Measurements from ENCODE around the gene LDLRAD3. TPM values are rescaled to one million over a fixed set of nuclear protein-coding genes. Genes with fewer than 3 reads are reported as not detected.
"Not testable (repeated sequence)": the region's sequence is repeated elsewhere in the genome, so short reads cannot be mapped to it uniquely, and the experiment has no call there.

Gene LDLRAD3
- total RNA-seq, 1 experiment from 2014 or later = 12.1 TPM

- Histone ChIP-seq H3K4me2 (ENCODE audit: insufficient read depth, insufficient read length, low read length) (no peak overlapping the region), H3K27ac (ENCODE audit: insufficient read length, low read depth, low read length) (no peak overlapping the region)
- H3K27ac Mint-ChIP-seq = no peak overlapping the region
Observed at GRCh38 chr11:36012979-36013378, 69.1 kb downstream of the LDLRAD3 start.

GRCh38 chr11:36013446-36013845, 69.6 kb downstream of the LDLRAD3 start:
- not testable (repeated sequence) for H3K4me3 Mint-ChIP-seq; H3K4ac ChIP-seq (ENCODE audit: low read depth, low read length); H3K4me1 ChIP-seq (ENCODE audit: insufficient read depth, low read length); H2AFZ ChIP-seq (ENCODE audit: low read length); H2BK15ac ChIP-seq (ENCODE audit: low read depth, low read length); H2BK5ac ChIP-seq (ENCODE audit: insufficient read length, low read length); H3K79me2 ChIP-seq (ENCODE audit: insufficient read depth, low read length); H3K27ac Mint-ChIP-seq; H4K91ac ChIP-seq (ENCODE audit: insufficient read length, low read depth, low read length); H3K14ac ChIP-seq (ENCODE audit: insufficient read depth, low read length); H4K8ac ChIP-seq (replicated peaks; ENCODE audit: insufficient read length, low read depth, low read length); H3K56ac ChIP-seq (ENCODE audit: insufficient read length, low read depth, low read length); H3K9me3 Mint-ChIP-seq; H3K27me3 ChIP-seq (ENCODE audit: insufficient read depth, low read length); H3K79me1 ChIP-seq (ENCODE audit: insufficient read depth, low read depth, low read length, poor library complexity, severe bottlenecking); H3K27ac ChIP-seq (ENCODE audit: insufficient read length, low read depth, low read length); H2BK120ac ChIP-seq (ENCODE audit: low read depth, low read length, poor library complexity, severe bottlenecking); H4K5ac ChIP-seq (ENCODE audit: insufficient read length, low read depth, low read length); H3K9ac ChIP-seq (ENCODE audit: extremely low read depth, insufficient read length, low read length); H2BK12ac ChIP-seq (ENCODE audit: insufficient read length, low read depth, low read length); H3K23ac ChIP-seq (ENCODE audit: insufficient read length, low read depth, low read length); H3T11ph ChIP-seq (ENCODE audit: low read length); H4K20me1 ChIP-seq (ENCODE audit: control insufficient read depth, insufficient read depth, insufficient read length); H3K9me3 ChIP-seq (ENCODE audit: control insufficient read depth, low read depth, low read length); H2AK5ac ChIP-seq (ENCODE audit: insufficient read length, low read length); DNase-seq; H3K23me2 ChIP-seq (ENCODE audit: insufficient read length, low read depth, low read length, poor library complexity, severe bottlenecking); H3K36me3 Mint-ChIP-seq (ENCODE audit: insufficient read depth in 1 of 3, low read depth in 3 of 3); H3K4me2 ChIP-seq (ENCODE audit: insufficient read depth, insufficient read length, low read length); H3K27me3 Mint-ChIP-seq (ENCODE audit: low read depth); H2BK20ac ChIP-seq (ENCODE audit: low read depth, low read length, poor library complexity, severe bottlenecking); H3K18ac ChIP-seq (ENCODE audit: insufficient read length, low read depth, low read length)
- H3K4me1 Mint-ChIP-seq = peaks cover 15 to 24% of the 10 kb centered on the region in 2 experiments
- no CpG with 5 or more reads among the region's 1 CpG for WGBS (ENCODE audit: extremely low coverage, insufficient read length, low lambda C conversion rate)

More at GRCh38 chr11:36012979-36013378, 69.1 kb downstream of the LDLRAD3 start:
- H2BK15ac ChIP-seq (ENCODE audit: low read depth, low read length) = no peak overlapping the region
- H4K8ac ChIP-seq (replicated peaks; ENCODE audit: insufficient read length, low read depth, low read length) = no peak overlapping the region
- no peaks in the 10 kb centered on the region for H3K27me3 ChIP-seq (ENCODE audit: insufficient read depth, low read length)
- H2BK120ac ChIP-seq (ENCODE audit: low read depth, low read length, poor library complexity, severe bottlenecking) = no peak overlapping the region
- Mint-ChIP-seq H3K4me1 (peaks cover 15 to 26% of the 10 kb centered on the region in 2 experiments), H3K27me3 (ENCODE audit: low read depth) (no peaks in the 10 kb centered on the region), H3K9me3 (no peaks in the 10 kb centered on the region; a peak in 1 of 5 replicates), H3K36me3 (ENCODE audit: insufficient read depth in 1 of 3, low read depth in 3 of 3) (no peaks in the 10 kb centered on the region; a peak in 2 of 7 replicates), H3K4me3 (no peak overlapping the region)
- no peaks in the 10 kb centered on the region; the same call in 1 of the 2 replicates for H3K4me1 ChIP-seq (ENCODE audit: insufficient read depth, low read length)
- WGBS (ENCODE audit: extremely low coverage, insufficient read length, low lambda C conversion rate) = no CpG with 5 or more reads among the region's 2 CpGs
- TF ChIP-seq CTCF (conservative IDR thresholded peaks at IDR 0.05) = no peak
- no peak for DNase-seq
- H3K23me2 ChIP-seq (ENCODE audit: insufficient read length, low read depth, low read length, poor library complexity, severe bottlenecking) = no peaks in the 10 kb centered on the region
- H3K56ac ChIP-seq (ENCODE audit: insufficient read length, low read depth, low read length) = no peak overlapping the region
- no peak overlapping the region for H2BK5ac ChIP-seq (ENCODE audit: insufficient read length, low read length)
- H4K20me1 ChIP-seq (ENCODE audit: control insufficient read depth, insufficient read depth, insufficient read length) = no peaks in the 10 kb centered on the region
- H3K18ac ChIP-seq (ENCODE audit: insufficient read length, low read depth, low read length) = no peak overlapping the region
- H3K79me2 ChIP-seq (ENCODE audit: insufficient read depth, low read length) = peaks cover 2% of the 10 kb centered on the region; the same call in 1 of the 2 replicates
- H2BK12ac ChIP-seq (ENCODE audit: insufficient read length, low read depth, low read length) = no peak overlapping the region
- H3T11ph ChIP-seq (ENCODE audit: low read length) = no peak overlapping the region
- H4K91ac ChIP-seq (ENCODE audit: insufficient read length, low read depth, low read length) = no peak overlapping the region
- H3K4ac ChIP-seq (ENCODE audit: low read depth, low read length) = no peak overlapping the region
- no peak overlapping the region for H4K5ac ChIP-seq (ENCODE audit: insufficient read length, low read depth, low read length)
- H3K79me1 ChIP-seq (ENCODE audit: insufficient read depth, low read depth, low read length, poor library complexity, severe bottlenecking) = peaks cover 4% of the 10 kb centered on the region
- H3K23ac ChIP-seq (ENCODE audit: insufficient read length, low read depth, low read length) = no peak overlapping the region
- H2BK20ac ChIP-seq (ENCODE audit: low read depth, low read length, poor library complexity, severe bottlenecking) = no peak overlapping the region
- no peak overlapping the region for H2AFZ ChIP-seq (ENCODE audit: low read length)
- no peak overlapping the region for H3K9ac ChIP-seq (ENCODE audit: extremely low read depth, insufficient read length, low read length)
- H2AK5ac ChIP-seq (ENCODE audit: insufficient read length, low read length) = no peak overlapping the region
- no peaks in the 10 kb centered on the region for H3K9me3 ChIP-seq (ENCODE audit: control insufficient read depth, low read depth, low read length)
- no peak overlapping the region for H3K14ac ChIP-seq (ENCODE audit: insufficient read depth, low read length)
